NCI-H2107 treated with DMSO at 0.1 percent for 48 hours (cell line): ENCODE results near the gene OPN1SW.

Experiments
- DNase-seq: peaks from one replicate; lab custom pipeline; 2025; ENCODE audit not compliant: unreplicated experiment; lab: John Stamatoyannopoulos, UW

The OPN1SW gene

GRCh38 chr7:128794020-128794419 is 18.4 kb upstream of the OPN1SW start:
- DNase-seq = no peak

- no peak for DNase-seq
Measured at GRCh38 chr7:128793181-128793547, 17.6 kb upstream of the OPN1SW start.

- no peak for DNase-seq
Measured at GRCh38 chr7:128792471-128793180, 17.0 kb upstream of the OPN1SW start.

- no peak for DNase-seq
Measured at GRCh38 chr7:128791972-128792327, 16.4 kb upstream of the OPN1SW start.

GRCh38 chr7:128791121-128791971 is 15.8 kb upstream of the OPN1SW start, which contains the start of gene CCDC136:
Gene CCDC136 (plus strand): TSS chr7:128791968. CDS start chr7:128792412, 444 bp downstream.
- peak; percentile 21 for DNase-seq

- no peak for DNase-seq
Measured at GRCh38 chr7:128790315-128791041, 14.9 kb upstream of the OPN1SW start.

- no peak for DNase-seq
Measured at GRCh38 chr7:128788446-128789412, 13.1 kb upstream of the OPN1SW start.

- no peak for DNase-seq
Measured at GRCh38 chr7:128785738-128786137, 10.1 kb upstream of the OPN1SW start.

GRCh38 chr7:128783143-128783861 is 7.7 kb upstream of the OPN1SW start:
- no peak for DNase-seq

- DNase-seq = no peak
Measured at GRCh38 chr7:128781851-128782250, 6.3 kb upstream of the OPN1SW start.

- no peak for DNase-seq
Measured at GRCh38 chr7:128781126-128781525, 5.5 kb upstream of the OPN1SW start.

GRCh38 chr7:128778946-128779345 is 3.4 kb upstream of the OPN1SW start:
- no peak for DNase-seq

- no peak for DNase-seq
Measured at GRCh38 chr7:128777156-128778123, 1.8 kb upstream of the OPN1SW start.

- no peak for DNase-seq
Measured at GRCh38 chr7:128774921-128775320, 673 bp downstream of the OPN1SW start.

GRCh38 chr7:128774029-128774689 is 1.4 kb downstream of the OPN1SW start:
- no peak for DNase-seq

GRCh38 chr7:128773604-128774003 is 2.0 kb downstream of the OPN1SW start:
- no peak for DNase-seq

GRCh38 chr7:128770233-128770632 is 5.4 kb downstream of the OPN1SW start:
- no peak for DNase-seq

GRCh38 chr7:128767475-128768110 is 8.0 kb downstream of the OPN1SW start:
- no peak for DNase-seq
